GM12872 (cell line): ENCODE results near the gene CDK3.

Experiments
- CTCF ChIP-seq: IDR thresholded peaks from 3 replicates; pipeline ENCODE4 v1.5.1; 2011; ENCODE audit warnings: low read depth, mild to moderate bottlenecking, low read length, moderate library complexity; ENCODE audit not compliant: insufficient read depth

The CDK3 gene

GRCh38 chr17:76032073-76032779 is 31.6 kb downstream of the CDK3 start:
- no peak for TF ChIP-seq CTCF

DNA sequence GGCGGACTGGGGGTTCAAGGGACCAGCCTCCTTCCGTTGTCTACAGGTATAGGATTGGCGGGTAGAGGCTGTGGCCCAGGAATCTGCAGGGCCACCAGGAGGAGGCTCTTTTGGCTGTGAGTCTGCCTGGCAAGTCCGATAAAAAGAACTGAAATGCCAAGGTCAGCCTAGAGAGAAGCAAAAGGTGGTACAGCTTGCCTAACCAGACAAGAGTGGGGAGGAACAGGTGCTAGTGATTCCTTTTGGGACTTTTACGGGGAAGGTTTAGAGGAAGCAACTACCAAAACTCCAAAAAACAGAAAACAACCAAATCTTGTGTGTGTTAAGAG is 32.1 kb downstream of the CDK3 start:
- TF ChIP-seq CTCF = no peak

DNA sequence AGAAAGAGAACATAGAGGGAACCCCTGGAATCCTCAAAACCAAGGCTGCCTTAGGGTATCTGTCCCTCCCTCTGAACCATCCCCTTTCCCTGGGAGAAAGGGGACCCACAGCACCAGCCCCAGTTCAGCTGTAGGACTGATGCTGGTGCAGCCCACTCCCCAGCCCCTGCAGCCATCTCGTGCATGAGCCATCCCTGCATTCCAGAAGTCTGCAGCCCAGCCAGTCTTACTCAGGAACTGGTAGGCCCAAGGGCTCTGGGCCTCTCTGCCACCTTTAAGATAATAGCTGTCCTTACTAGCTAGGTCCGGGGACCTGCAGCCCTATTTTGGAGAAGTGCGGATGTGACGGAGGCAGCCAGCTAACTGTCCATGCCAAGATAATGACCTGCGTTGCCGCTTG is 32.5 kb downstream of the CDK3 start:
- TF ChIP-seq CTCF = no peak

GRCh38 chr17:76034428-76035350 is 34.0 kb downstream of the CDK3 start:
- no peak for TF ChIP-seq CTCF

DNA sequence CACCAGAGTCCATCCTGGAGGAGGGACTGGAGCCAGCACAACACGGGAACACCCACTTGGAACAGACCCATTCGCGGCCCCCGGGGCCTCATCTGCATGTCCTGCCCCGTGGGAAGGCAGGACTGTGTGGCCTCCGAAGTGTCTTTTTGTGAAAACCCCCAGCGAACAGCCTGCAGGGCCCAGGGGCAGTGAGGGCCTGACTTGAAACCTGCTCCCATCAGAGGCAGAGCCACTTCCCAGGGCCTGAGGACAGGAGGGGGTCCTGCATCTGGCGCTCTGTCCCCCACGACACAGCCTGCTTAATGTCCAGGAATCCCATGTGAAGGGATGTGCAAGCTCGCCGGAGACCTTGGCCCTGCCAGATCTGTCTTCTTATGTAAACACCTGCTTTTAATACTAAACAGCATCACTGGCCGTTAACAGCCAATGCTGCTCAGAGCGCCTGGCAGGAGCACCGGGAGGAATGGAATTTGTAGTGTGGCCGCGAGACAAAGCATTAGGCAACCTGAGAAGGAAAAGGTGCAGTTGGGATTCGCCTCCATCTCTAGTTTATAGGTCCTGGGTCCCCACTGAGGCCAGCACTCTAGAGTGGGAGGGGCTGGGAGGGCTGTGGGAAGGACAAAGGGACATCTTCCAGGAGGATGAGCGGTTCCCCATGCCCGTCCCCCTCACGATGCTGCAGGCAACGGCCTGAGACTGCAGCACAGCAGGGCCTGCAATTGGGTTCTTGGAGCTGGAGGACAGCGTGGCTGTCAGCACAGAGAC is 36.0 kb downstream of the CDK3 start:
- TF ChIP-seq CTCF = no peak

DNA sequence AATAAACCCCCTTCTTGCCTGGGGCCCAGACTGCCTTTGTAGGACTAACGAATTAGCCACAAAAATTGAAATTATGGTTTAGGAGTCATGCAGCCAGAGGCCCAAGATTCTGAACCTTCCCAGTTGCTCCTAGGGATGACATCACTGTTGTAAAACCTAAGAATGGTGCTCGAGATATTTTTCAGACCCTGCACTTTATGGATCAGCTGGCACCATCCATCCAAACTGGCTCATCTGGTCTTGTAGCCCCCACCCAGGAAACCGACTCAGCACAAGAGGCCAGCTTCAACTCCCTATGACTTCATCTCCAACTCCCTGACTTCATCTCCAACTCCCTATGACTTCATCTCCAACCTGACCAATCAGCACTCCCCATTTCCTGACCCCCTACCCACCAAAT is 37.4 kb downstream of the CDK3 start:
- no peak for TF ChIP-seq CTCF

- no peak for TF ChIP-seq CTCF
These were observed 38.5 kb downstream of the CDK3 start for GRCh38 chr17:76039121-76039520.
